GM18519 (cell line): ENCODE data around the gene RBM47.
"Not testable (repeated sequence)": the region's sequence is repeated elsewhere in the genome, so short reads cannot be mapped to it uniquely, and the experiment has no call there.

Experiments
- ATAC-seq: cut with Tn5 transposase; IDR thresholded peaks from one replicate; pipeline ENCODE4 v1.9.1; 2021; ENCODE audit warnings: mild to moderate bottlenecking, moderate library complexity; ENCODE audit not compliant: unreplicated experiment, low FRiP score

Gene RBM47

DNA sequence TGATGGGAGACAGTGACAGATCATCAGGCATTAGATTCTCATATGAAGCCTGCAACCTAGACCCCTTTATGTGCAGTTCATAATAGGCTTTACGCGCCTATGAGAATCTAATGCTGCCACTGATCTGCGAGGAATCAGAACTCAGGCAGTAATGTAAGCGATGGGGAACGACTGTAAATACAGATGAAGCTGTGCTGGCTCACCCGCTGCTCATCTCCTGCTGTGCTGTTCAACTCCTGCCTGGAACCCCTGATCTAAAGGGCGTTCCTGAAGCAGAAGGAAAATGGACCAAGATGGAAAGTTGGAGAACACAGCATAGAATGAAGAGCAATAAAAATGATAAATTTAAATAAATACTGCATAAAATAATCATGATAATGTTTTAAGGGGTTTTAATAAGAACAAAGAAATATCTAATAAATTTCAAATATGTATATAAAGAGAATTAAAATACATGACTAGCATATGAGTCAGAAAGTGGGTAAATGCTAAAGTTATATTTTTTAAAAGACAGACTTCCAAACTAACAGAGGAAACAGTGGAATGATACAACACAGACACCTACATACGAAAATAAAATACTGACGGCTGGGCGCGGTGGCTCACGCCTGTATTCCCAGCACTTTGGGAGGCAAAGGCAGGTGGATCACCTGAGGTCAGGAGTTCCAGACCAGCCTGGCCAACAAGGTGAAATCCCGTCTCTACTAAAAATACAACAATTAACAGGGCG, 59.2 kb downstream of the RBM47 start:
- ATAC-seq = no peak

DNA sequence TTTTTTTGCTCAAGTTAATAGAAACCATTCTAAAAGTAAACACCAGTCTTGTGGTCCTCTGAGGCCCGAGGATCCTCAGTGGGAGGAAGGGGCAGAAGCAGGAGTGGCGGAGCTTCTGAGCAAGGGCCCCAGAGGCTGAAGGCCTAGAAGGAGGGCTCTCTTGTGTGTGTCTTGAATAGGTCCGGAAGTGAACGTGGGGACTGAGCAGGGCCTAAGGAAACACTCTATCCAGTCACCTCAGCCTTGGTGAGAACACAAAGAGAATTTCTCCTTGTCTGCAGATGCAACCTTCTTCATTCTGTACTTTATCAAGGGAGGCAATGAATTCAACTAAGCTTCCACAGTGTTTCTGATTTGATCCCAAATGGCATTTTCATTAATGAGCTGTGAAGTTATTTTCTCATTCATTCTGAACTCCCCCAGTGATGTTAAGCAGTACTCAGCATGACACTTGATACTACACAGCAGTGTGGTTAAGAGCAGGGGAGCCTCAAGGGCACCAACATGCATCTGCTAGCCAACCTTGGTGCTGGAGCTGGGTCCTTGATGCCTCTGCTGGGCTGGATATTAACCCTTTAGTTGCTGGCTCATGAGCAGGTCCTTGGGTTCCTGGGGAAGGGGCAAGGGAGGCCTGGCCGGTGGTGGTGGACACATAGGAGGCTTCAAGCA, 64.7 kb downstream of the RBM47 start:
- ATAC-seq = no peak

DNA sequence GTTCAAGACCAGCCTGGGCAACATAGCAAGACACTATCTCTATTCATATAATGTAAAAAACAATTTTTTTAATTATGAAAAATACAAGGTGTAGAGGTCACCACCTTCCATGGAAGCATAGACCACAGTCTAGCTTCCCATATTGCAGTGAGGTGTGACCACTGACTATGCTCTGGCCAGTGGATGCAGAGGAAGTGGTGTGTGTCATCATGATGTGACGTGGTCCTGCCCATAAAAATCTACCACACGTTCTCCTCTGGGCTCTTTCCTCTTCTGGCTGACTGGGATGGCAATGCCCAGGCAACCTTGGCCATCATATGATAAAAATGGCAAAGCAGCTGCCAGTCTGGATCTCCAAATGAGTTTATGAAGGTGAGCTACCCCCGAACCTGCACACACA, 65.7 kb downstream of the RBM47 start:
- no peak for ATAC-seq

DNA sequence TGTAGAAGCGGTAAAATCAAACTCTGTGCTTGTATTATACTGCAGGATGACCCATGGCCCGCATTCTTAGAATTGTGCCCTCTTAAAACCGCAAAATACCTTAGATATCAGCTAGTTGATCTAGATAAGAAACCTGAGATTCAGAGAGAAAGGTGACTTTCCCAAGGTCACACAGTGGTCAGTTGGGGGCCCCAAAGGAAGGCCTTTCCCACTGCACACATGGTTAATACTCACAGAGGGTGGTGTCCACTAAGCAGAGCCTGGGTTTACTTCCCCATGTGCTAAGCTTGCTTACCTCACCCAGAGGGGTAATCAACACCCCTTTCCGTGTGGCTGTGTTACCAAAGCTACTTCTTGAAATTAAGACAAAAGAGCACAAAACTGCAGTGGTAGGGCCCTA, 66.3 kb downstream of the RBM47 start:
- ATAC-seq = no peak

DNA sequence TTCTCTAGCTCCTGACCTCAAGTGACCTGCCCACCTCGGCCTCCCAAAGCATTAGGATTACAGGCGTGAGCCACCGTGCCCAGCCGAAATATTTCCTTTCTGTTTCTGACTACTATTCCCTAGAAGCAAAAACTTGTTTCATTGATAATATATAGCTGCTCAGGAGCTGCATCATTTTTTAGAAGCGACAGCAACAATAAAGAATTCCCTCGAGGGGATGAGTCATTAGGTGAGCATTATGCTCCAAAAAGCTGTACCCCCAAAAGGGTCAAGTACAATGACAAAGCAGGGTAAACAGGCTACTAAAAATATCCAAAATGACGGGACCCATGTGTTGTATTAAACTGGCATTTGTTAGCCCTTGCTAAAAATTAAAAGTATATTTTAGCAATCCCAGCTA, 67.0 kb downstream of the RBM47 start:
- no peak for ATAC-seq

DNA sequence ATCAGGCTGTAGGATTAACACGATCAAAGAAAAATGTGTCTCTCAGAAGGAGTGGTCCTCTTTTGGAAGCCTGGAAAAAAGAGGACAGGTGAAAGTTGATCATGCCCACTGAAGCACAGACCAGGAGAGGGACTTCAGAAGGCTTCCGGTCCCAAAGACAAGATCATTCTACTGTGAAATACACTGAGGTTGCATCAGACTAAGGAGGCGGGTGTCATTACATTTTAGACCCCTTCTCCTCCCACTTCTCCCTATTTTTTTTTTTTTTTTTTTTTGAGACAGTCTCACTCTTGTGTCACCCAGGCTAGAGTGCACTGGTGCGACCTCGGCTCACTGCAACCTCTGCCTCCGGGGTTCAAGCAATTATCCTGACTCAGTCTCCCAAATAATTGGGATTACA, 67.5 kb downstream of the RBM47 start:
- ATAC-seq = no peak

DNA sequence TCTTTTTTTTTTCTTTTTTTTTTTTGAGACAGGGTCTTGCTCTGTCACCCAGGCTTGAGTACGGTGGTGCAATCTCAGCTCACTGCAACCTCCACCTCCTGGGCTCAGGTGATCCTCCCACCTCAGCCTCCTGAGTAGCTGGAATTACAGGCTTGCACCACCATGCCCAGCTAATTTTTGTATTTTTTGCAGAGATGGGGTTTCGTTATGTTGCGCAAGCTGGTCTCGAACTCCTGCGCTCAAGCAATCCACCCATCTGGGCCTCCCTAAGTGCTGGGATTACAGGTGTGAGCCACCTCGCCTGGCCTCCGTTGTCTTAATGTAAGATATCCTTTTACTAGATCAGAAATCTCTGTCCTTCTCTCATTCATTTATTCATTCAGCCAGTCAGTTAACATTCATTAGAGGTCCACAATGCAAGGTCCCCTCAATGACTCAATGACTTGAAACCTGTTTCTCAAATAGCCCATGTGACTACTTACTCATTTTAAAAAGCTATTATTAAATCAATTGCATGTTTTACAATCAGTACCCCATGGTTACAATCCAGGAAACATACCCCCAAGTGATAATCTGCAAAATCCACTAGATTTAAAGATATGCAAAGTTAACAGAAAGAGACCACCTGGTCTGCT, 68.0 kb downstream of the RBM47 start:
- not testable (repeated sequence) for ATAC-seq

DNA sequence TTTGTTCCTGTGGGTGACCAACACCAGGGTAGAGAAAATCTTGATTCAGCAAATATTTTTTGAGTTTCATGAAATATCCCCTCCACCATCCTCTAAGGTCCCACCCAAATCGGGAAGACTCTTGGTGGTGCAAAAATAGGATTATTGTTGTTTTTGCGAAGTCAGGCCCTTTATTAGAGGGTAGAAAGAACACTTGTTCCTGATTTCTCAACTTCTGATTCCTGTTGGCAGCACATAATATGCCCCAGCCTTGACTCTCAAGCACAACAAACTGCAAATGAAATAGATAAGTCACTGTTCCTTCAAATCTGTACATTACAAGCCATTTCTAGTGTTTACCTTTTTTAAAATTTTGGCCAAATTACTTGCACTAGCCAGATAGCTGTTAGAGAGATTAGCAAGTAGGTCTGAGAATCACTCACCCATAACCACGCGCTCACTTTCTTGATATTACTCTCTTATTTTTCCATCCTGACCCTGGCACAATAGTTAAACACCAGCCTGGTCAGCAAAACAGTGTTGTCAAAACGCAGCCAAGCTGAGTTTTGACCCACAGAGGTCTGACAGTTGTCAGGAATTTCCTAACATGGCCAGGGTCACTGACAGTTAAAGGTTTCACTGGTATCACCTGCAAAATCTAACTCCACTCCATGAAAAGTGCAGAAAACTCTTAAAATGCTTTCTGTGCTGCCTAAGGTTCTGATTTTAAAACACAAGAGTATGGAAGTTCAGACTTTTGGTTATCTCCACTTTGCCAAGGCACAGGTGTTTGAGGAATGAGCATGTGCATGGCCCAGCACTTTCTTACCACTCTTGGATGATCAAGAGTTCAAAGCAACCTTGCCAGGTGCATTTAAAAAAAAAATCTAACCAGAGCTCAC, 69.8 kb downstream of the RBM47 start:
- no peak for ATAC-seq

DNA sequence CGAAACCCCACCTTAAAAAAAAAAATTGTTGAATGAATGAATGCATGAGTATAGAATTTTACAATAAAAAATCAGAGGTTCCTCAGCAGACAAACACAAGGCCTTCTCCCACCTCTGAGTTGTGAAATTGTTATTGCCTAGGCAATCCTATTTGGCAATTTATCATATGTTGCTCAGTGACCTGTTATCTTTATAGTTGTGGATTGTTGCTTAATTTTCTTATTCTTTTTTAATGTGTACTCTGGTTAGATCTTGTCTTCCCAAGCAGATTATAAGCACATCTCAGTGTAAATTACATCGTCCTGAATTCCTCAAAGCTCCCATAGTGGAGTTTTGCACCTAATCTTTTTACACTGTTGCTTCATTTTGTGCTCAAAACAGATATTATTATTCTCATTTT, 71.9 kb downstream of the RBM47 start:
- no peak for ATAC-seq

DNA sequence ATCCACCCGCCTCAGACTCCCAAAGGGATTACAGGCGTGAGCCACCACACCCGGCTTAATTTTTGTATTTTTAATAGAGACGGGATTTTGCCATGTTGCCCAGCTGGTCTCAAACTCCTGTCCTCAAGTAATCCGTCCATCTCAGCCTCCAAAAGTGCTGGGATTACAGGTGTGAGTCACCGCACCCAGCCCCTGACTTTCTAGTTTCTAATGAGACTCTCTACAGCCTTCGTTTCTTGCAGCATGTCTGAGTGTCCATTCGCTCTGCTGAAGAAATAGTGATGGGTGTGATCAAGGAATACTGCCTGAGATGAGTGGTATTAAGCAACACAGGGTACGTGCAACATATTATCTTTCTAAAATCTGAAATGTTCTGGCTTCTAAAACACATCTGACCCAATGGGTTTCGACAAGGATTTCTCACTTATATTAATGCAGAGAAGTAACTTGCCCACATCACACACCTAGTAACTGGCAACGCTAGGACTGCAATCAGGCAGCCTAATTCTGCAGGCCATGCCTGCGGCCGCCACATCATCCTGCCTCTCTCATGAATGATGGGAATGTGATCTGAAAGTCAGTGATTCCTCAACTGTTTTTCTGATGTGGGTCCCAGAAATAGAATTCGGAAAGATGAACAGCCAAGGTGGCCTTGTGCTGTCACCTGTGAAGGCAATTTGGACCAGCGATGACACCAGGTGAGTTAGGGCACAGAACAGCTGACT, 74.3 kb downstream of the RBM47 start:
- ATAC-seq = no peak

DNA sequence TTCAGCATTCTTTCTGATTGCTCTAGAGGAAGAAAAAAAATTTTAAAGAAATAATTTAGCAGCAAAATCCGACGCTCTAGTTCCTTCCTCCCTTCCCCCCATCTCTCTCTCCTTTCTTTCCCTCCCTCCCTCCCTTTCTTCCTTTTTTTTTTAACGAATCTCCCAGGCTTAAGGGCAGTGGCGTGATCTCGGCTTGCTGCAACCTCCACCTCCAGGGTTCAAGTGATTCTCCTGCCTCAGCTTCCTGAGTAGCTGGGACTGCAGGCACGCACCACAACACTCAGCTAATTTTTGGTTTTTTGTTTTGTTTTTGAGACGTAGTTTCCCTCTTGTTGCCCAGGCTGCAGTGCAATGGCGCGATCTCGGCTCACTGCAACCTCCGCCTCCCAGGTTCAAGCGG, 75.0 kb downstream of the RBM47 start:
- not testable (repeated sequence) for ATAC-seq

DNA sequence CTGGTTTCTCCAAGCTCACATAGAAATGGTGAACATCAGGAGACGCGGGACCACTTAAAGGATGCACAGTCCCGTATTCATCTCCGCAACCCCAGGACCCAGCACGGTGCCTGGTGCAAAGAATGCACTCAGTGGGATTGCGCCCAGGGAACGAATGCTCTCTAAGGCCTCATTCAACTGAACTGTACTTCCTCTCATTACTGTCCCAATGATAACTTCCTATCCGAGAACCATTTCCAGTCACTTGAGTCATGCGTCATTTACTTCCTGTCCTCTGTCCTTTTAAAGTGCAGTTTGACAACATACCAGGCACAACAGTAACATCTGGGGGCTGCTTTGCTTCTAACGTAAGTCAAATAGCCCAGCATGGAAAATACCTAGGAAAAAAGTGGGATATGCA, 75.7 kb downstream of the RBM47 start:
- no peak for ATAC-seq

DNA sequence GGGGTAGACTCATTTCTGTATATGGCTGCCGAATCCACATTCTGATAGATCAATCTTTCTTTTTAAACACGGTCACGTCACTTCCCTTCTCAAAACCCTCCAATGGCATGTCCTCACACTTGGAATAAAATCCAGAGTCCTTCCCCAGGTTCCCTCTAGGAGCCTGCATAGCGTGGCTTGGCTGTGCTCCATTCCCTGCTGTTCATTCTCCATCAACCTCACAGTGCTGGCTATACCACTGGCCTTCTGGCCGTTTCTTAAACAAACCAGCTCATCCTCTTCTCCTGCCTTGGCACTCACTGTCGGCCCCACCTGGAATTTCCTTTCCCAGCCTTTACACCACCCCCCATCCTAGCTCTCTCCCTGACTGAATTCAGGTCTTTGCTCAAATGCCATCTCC, 77.1 kb downstream of the RBM47 start:
- no peak for ATAC-seq

DNA sequence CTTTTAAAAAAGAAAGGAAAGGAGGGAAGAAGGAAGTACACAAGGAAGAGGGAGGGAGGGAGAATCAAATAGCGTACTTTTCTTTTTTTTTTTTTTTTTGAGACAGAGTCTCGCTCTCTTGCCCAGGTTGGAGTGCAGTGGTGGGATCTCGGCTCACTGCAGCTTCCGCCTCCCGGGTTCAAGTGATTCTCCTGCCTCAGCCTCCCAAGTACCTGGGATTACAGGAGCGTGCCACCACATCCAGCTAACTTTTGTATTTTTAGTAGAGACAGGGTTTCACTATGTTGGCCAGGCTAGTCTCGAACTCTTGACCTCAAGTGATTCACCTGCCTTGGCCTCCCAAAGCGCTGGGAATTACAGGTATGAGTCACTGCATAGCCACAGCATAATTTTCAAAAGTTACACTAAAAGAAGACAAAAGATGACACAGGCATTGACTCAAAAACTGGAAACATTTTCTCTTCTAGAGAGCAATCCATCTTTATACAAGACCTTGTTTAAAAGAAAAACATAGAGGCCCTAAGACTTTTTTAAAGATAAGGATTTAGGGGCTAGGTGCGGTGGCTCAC, 78.0 kb downstream of the RBM47 start:
- not testable (repeated sequence) for ATAC-seq

DNA sequence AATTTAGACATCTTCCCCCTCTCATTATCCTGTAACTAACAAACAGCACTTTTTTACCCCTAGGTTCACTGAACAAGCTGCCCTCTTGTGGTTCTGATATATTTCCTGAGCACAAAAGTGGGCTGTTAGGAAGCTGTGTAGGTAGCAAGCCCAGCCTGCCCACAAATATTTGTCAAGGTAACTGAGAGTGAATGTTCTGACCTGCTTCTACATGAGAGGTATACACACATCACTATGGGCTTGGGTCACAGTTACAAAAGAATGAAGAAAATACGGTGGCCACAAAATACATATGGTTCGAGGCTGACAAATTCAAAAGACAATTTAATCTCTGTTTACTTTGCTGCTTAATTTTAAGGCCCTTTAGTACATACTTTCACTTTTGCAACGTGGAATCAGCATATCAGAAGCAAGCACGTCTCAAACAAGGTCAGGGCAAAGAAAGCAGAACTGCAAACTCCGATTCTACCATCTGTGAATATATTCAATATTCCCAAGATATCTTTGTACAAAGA, 78.7 kb downstream of the RBM47 start:
- no peak for ATAC-seq

DNA sequence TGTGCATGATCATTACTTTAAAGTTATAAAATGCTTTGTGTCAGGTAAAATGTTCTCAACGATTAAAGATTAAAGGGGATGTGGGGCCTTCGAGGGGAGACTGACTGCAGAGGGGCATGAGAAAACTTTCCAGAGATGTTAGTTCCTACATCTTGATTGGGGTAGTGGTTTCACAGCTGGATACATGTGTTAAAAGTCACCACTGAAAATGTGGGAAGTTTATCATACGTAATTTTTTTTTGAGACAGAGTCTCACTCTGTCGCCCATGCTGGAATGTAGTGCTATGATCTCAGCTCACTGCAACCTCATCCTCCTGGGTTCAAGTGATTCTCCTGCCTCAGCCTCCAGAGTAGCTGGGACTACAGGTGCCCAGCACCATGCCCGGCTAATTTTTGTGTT, 79.5 kb downstream of the RBM47 start:
- ATAC-seq = no peak

DNA sequence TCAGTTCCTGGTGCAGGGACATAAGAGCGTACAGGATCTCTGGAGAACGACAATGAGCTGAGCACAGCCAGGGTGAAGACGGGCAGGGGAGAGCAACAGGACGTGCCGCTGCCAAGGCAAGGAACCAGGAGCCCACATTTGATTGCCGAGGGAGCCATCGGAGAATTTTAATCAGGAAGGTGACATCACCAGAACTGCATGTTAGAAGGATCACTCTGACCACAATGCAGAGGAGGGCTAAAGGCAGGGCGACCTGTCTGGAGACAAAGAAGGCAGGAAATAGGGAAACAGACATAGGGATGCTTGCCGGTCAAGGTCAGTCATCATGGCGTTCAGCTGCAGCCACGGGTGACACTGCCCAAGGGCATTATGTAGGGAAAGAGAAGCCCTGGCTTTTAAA, 81.4 kb downstream of the RBM47 start:
- ATAC-seq = no peak

DNA sequence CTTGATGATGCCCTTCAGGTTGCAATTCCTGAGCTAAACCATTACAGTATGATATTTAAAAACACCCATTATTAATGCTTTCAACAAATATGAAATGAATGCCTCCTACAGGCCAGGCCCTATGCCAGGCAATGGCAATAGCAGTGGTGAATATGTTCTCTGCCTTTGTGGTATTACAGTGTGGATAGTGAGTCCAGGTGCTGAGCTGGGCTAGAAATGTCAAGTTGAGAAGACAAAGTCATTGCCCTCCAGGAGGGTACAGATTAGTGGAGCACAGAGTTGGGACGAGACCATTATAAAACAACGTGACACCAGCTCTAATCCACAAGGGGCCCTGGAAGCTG, 81.9 kb downstream of the RBM47 start:
- ATAC-seq = no peak

DNA sequence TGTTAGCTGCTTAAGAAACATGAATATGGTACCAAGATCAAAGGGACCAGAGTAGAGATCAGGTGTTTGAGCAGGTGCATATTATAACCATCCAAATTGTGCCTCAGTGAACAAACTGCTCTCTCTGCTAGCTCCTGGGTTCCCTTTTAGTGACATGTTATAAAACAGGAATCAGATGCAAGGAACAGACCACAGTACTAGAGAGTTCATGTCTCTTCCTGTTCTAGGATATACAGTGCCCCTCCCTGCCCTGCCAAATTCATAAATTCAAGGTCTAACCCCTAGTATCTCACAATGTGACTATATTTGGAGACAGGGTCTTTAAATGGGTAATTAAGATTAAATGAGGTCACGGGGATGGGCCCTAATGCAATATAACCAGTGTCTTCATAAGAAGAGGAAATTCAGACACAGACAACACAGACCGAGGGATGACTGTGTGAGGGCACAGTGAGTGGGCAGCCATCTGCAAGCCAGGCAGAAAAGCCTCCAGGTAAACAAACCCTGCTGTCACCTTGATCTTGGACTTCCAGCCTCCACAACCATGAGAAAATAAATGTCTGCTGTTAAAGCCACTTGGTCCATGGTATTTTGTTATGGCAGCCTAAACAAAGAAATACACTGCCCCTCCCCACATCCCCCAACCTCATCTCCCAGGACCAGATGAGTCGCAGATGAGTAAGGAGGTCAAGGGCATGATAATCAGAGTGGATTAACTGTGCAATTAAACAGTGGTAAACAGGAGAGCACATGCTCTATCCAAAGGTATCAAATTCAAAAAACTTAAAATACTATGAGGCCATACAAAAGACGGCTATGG, 82.5 kb downstream of the RBM47 start:
- no peak for ATAC-seq
